Activated naive CD8-positive, alpha-beta T cell treated with anti-CD3 and anti-CD28 coated beads, Interleukin-2, amount 50 U/mL, for 16 hours (primary cell): Measurements from ENCODE around the gene NRXN3.

Experiments
- DNase-seq: peaks from one replicate; pipeline ENCODE4 v3.0.0-alpha.2; 2020; ENCODE audit warnings: low read depth, low spot score

NRXN3 gene

GRCh38 chr14:78790271-78790670 is 620.1 kb downstream of the NRXN3 start:
- DNase-seq = no peak

GRCh38 chr14:78798757-78799156 is 628.6 kb downstream of the NRXN3 start:
- no peak for DNase-seq

- no peak for DNase-seq
Measured at GRCh38 chr14:78805570-78805969, 635.4 kb downstream of the NRXN3 start.

GRCh38 chr14:78823035-78823434 is 652.9 kb downstream of the NRXN3 start:
- no peak for DNase-seq

GRCh38 chr14:78823516-78823915 is 653.3 kb downstream of the NRXN3 start:
- no peak for DNase-seq

DNA sequence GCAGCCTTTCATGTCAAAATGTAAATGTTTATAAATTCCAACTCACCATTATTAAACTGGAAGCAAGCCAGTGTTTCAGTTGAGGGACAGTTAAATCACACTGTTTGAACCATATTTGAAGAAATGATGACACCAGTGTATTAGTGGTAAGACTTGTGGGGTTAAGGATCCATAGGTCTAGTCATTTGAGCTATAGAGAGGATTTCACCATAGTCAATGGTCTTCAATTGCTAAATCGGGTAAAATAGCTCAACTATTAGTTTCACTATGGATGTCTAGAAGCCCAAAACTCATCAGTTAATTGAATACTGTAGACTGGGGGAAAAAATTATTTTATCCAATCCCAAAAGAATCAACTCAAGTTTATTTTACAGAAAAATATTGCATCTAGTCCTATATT is 659.1 kb downstream of the NRXN3 start:
- no peak for DNase-seq

DNA sequence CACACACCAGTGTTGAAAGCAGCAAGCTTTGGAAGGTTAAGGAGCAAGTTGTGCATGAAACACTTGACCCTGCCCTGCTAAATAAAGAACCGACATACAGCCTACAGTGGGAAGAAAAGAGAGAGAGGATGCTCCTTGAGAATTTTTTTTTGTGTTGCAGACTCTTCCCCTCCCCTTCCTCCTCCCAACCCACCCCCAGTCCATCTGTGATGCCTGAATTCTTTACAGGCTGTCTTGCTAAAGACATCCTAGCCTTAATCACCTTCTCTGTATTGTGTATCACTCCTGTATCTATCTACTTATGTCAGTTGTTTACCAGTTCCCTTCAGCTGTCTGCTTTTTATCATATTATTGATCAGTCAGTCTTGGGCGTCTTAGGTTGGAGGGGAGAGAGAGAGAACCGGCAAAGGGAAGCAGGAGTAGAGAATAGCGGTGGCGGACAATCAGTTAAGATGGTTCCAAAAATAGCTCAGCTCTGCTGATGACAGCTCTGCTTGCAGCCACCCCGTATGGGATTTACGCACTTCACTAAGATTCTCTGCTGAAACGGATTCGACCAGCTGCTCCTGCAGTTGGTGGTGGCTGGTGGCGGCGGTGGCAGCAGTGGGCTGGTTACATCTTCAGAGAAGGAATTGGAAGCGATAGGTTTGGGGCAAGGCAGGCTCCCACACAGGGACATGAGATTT is 664.7 kb downstream of the NRXN3 start:
- no peak for DNase-seq

DNA sequence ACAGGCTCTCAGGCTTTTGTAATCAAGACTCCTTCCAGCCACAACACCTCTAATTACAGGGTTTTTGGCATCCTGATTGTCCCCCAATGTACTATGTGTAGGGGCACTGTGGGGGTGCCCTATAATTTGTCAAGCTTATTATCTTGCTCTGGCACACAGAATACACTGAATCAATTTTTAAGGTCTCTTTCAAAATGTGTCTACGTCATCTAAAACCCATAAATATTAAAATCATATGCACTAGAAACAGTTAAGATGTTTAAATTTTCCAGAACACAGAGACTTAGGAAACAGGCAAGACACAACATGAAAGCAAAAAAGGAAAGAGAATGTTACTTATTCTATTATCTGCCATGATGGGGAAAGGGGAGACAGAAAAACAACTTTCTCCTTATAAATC is 665.7 kb downstream of the NRXN3 start:
- no peak for DNase-seq

- DNase-seq = no peak
Measured at GRCh38 chr14:78836777-78837176, 666.6 kb downstream of the NRXN3 start.

- DNase-seq = no peak
Measured at GRCh38 chr14:78838959-78839358, 668.8 kb downstream of the NRXN3 start.

- no peak for DNase-seq
Measured at GRCh38 chr14:78840898-78841297, 670.7 kb downstream of the NRXN3 start.

GRCh38 chr14:78847801-78848200 is 677.6 kb downstream of the NRXN3 start:
- DNase-seq = no peak

GRCh38 chr14:78848234-78848820 is 678.2 kb downstream of the NRXN3 start:
- DNase-seq = no peak

DNA sequence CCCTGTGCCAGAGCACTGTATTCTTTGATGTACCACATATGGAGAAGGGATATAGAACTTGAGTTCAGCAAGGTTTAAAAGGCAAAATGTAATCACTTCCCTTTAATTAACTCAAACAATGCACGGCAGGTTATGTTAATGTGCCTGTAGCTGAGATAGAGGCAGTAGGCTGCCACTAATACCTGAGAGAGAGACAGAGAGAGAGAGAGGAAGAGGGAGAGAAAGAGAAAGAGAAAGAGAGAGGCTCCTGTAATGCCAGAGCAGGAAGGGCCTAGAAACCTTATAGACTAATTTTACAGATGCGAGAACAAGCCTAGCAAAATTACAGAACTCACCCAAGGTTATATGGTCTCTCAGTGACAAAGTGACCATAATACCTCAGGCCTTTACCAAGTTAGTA is 679.8 kb downstream of the NRXN3 start:
- DNase-seq = no peak

- no peak for DNase-seq
Measured at GRCh38 chr14:78851189-78851588, 681.0 kb downstream of the NRXN3 start.

GRCh38 chr14:78852040-78852439 is 681.9 kb downstream of the NRXN3 start:
- DNase-seq = no peak

GRCh38 chr14:78857974-78858373 is 687.8 kb downstream of the NRXN3 start:
- no peak for DNase-seq

GRCh38 chr14:78863143-78863542 is 693.0 kb downstream of the NRXN3 start:
- DNase-seq = no peak

DNA sequence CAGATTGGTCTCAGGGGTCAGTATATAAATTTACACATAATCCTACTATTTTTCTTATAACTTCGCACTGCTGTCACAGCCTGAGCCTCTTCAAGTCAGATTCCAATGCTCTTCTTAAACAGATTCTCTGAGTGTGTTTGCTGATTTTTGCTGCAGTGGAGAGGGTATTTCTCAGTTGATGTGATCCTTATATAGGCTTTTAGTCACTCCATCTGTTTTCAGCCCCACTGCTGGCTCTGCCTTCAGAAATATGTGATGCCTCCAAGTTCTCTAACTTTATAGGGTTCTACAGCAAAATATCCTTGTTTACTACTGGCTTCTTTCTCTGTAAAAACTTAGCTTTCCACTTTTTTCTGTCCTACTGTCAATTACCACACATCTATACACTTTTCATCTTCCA is 702.7 kb downstream of the NRXN3 start:
- DNase-seq = no peak

DNA sequence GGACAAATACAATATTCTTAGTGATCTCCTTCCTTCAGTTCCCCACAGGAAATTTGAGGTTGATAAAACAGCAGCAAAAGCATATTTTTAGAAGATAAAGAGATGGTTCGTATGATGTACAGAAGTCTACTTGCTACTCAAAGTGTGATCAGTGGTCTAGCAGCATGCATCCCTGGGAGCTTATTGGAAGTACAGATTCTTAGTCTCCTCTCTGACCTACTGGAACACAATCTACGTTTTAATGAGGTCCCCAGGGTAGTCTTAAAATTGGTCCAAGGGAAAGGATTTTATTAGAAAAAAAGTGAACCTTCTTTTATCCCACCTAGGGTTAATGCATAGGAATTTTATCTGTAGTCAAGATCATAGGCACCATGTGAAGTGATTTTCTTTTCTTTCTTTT is 703.4 kb downstream of the NRXN3 start:
- DNase-seq = no peak

GRCh38 chr14:78875049-78875448 is 704.9 kb downstream of the NRXN3 start:
- no peak for DNase-seq

DNA sequence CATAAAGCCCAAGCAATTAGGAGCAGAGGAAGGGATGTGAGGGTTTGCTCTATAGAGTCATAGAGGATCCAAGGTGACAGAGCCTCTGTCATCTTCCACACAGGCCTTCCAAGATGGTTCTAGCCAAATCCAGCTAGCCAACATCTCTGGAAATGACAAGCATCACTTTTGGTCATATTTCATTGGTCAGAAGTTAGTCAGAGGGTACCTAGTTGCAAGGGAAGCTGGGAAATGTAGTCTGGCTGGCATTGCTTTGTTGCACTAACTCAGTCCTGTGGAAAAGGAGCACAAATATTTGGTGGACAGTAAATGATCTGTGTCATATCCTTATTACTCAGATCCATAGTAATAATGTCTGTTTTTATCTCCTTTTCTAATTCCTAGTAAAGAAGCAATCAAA is 715.7 kb downstream of the NRXN3 start:
- no peak for DNase-seq

- DNase-seq = no peak
Measured at GRCh38 chr14:78897443-78897842, 727.3 kb downstream of the NRXN3 start.
